Peyer's patch (tissue), 4 donors: ENCODE measurements around the gene TET1. TPM values are rescaled to one million over a fixed set of nuclear protein-coding genes. Genes with fewer than 3 reads are reported as not detected.

ENCODE experiments used
- DNase-seq, 3 donors: peaks; one replicate each; pipeline ENCODE4 v3.0.0-alpha.2; 2017 to 2019
- H3K27ac ChIP-seq, 4 donors: fragments of 200-600 bp; sonication (generic); one replicate each; pipeline ENCODE4 v1.5.1; 2016 to 2019
- H3K27me3 ChIP-seq, 2 donors: fragments of 200-600 bp; sonication (generic); one replicate each; pipeline ENCODE4 v1.5.1; 2019
- H3K36me3 ChIP-seq, 3 donors: fragments of 200-600 bp; sonication (generic); one replicate each; pipeline ENCODE4 v1.5.1; 2016 to 2019
- H3K4me1 ChIP-seq, 4 donors: fragments of 200-600 bp; sonication (generic); one replicate each; pipeline ENCODE4 v1.5.1; 2016 to 2019
- H3K4me3 ChIP-seq, 4 donors: fragments of 200-600 bp; sonication (generic); 1 replicate in 3 of 4; 2 replicates in 1 of 4; pipeline ENCODE4 v1.5.1; 2016 to 2019; ENCODE audit warnings: mild to moderate bottlenecking in 1 of 4
- H3K9me3 ChIP-seq, 4 donors: fragments of 200-600 bp; sonication (generic); one replicate each; pipeline ENCODE4 v1.5.1; 2016 to 2019; ENCODE audit warnings: mild to moderate bottlenecking in 1 of 4
- POLR2A ChIP-seq, 2 donors: fragments of 450-650 bp; IDR thresholded peaks; one replicate each; pipeline ENCODE4 v1.5.1; 2017; ENCODE audit warnings: antibody characterized with exemption in 2 of 2, mild to moderate bottlenecking in 2 of 2, moderate library complexity in 2 of 2
- total RNA-seq, 4 donors: library from RNA; depleted of rRNA; stranded (reverse); fragments of >200 nt; gene quantifications; one replicate each; pipeline ENCODE4 v1.1.0, GENCODE V29; 2016
- TF ChIP-seq, protein P1 (sequence below), 6 experiments: fragments of 450-650 bp in 4 of 6; fragments of 200-600 bp in 2 of 6; sonication (generic) in 1 of 6; IDR thresholded peaks; one replicate each; pipeline ENCODE4 v1.5.1; 2017 to 2019; ENCODE audit warnings: antibody characterized with exemption in 6 of 6, mild to moderate bottlenecking in 3 of 6, moderate library complexity in 1 of 6

The TET1 gene
- total RNA-seq, 4 donors from 2014 or later = 1.1 to 3.3 (median 1.4) TPM

GRCh38 chr10:68594405-68594804 lies 34.3 kb downstream of the TET1 start:
- Histone ChIP-seq H3K9me3 (no peaks in the 10 kb centered on the region), H3K27ac (no peak overlapping the region), H3K4me1 (peaks cover 0 to 3% (median 0%) of the 10 kb centered on the region in 4 donors), H3K27me3 (no peaks in the 10 kb centered on the region), H3K4me3 (no peak overlapping the region), H3K36me3 (no peaks in the 10 kb centered on the region)
- TF ChIP-seq, protein P1, sequence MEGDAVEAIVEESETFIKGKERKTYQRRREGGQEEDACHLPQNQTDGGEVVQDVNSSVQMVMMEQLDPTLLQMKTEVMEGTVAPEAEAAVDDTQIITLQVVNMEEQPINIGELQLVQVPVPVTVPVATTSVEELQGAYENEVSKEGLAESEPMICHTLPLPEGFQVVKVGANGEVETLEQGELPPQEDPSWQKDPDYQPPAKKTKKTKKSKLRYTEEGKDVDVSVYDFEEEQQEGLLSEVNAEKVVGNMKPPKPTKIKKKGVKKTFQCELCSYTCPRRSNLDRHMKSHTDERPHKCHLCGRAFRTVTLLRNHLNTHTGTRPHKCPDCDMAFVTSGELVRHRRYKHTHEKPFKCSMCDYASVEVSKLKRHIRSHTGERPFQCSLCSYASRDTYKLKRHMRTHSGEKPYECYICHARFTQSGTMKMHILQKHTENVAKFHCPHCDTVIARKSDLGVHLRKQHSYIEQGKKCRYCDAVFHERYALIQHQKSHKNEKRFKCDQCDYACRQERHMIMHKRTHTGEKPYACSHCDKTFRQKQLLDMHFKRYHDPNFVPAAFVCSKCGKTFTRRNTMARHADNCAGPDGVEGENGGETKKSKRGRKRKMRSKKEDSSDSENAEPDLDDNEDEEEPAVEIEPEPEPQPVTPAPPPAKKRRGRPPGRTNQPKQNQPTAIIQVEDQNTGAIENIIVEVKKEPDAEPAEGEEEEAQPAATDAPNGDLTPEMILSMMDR (IDR thresholded peaks at IDR 0.05) = no peak
- no peak for TF ChIP-seq POLR2A (IDR thresholded peaks at IDR 0.05)
- DNase-seq = no peak

DNA sequence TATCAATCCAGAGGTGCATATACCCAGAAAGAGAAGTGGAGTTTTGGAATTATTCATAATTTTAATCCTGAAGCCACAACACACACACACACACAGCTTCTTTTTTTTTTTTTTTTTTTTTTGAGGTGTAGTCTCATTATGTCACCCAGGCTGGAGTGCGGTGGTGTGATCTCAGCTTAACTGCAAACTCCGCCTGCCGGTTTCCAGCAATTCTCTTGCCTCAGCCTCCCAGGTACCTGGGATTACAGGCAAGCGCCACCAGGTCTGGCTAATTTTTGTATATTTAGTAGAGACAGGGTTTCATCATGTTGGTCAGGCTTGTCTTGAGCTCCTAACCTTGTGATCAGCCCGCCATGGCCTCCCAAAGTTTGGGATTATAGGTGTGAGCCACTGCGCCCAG lies 35.4 kb downstream of the TET1 start:
- H3K36me3 ChIP-seq = no peaks in the 10 kb centered on the region
- no peak overlapping the region for H3K4me3 ChIP-seq
- peaks cover 0 to 12% (median 0%) of the 10 kb centered on the region in 4 donors for H3K4me1 ChIP-seq
- no peaks in the 10 kb centered on the region for H3K27me3 ChIP-seq
- TF ChIP-seq, protein P1 (IDR thresholded peaks at IDR 0.05) = no peak
- no peak for TF ChIP-seq POLR2A (IDR thresholded peaks at IDR 0.05)
- no peak for DNase-seq
- no peaks in the 10 kb centered on the region for H3K9me3 ChIP-seq
- H3K27ac ChIP-seq = no peak overlapping the region

DNA sequence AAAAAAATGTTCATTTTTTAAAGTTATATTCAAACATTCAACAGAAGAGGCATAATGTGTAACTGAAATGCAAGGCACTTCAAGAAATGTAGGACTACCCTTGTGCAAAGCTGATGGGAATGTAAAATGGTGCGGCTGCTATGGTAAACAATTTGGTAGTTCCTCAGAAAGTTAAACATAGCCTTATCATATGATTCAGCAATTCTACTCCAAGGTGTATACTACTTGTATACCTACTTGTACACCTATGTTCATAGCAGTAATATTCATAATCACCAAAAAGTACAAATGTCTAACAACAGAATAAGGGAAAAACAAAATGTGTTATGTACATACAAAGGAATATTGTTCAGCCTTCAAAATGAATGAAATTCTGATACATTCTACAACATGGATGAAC lies 37.3 kb downstream of the TET1 start:
- Histone ChIP-seq H3K27me3 (no peaks in the 10 kb centered on the region), H3K36me3 (no peaks in the 10 kb centered on the region), H3K27ac (no peak overlapping the region), H3K4me1 (peaks cover 0 to 24% (median 0%) of the 10 kb centered on the region in 4 donors), H3K9me3 (no peaks in the 10 kb centered on the region), H3K4me3 (no peak overlapping the region)
- no peak for DNase-seq
- no peak for TF ChIP-seq POLR2A (IDR thresholded peaks at IDR 0.05)
- TF ChIP-seq, protein P1 (IDR thresholded peaks at IDR 0.05) = no peak

DNA sequence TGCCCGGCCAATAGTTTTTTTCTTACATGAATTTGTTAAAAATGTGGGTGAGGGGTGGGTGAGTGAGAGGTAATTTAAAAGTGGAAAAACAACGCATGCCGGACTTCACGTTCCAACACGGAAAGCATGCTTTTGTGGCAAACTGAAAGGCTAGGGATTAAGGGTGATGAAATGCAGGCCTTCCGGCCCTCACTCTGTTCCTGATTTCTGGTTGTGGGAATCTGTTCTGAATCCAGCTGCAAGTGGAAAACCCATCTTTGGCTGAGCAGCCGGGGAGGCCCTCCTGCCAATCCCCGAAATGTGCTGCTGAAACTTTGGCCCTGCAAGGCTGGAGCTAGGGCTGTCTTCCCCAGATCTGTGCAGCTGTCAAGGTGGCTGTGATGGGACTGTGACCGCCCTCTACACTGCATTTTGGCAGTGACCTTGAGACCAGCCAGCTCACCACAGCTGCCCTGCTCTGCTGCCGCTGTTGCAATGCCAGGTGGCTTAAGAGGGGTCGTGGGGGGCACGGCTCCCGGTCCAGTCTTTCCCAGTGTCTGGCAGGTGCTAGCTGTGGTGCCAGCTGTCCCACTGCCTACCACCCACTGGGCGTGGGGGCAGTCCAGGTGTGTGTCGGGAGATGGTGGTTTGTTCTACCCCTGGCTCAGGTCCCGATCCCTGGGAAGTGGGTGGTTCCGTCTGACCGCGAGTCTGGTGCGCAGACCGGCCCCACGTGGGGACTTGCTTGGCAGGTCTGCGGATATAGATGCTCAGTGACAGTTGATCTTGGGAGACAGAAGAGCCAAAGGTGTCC lies 39.0 kb downstream of the TET1 start:
- Histone ChIP-seq H3K27me3 (no peaks in the 10 kb centered on the region), H3K4me1 (peaks cover 0 to 24% (median 0%) of the 10 kb centered on the region in 4 donors), H3K27ac (peak overlapping the region in 3 of 4 donors; percentile 18 to 68 (median 22)), H3K36me3 (no peaks in the 10 kb centered on the region), H3K4me3 (peak overlapping the region in 3 of 4 donors; percentile 8 to 53 (median 28)), H3K9me3 (no peaks in the 10 kb centered on the region)
- peak in 1 of 3 donors; percentile 50 for DNase-seq
- TF ChIP-seq, protein P1 (IDR thresholded peaks at IDR 0.05) = no peak
- TF ChIP-seq POLR2A (IDR thresholded peaks at IDR 0.05) = no peak

- TF ChIP-seq, protein P1 (IDR thresholded peaks at IDR 0.05) = no peak
- no peak for TF ChIP-seq POLR2A (IDR thresholded peaks at IDR 0.05)
These were observed 39.6 kb downstream of the TET1 start for GRCh38 chr10:68599771-68600040.

More at GRCh38 chr10:68599771-68600040, 39.6 kb downstream of the TET1 start:
- DNase-seq = no peak
- H3K27ac ChIP-seq = peak overlapping the region in 2 of 4 donors; percentile 18 to 68
- peak overlapping the region in 3 of 4 donors; percentile 28 to 56 (median 53) for H3K4me3 ChIP-seq
- no peaks in the 10 kb centered on the region for H3K9me3 ChIP-seq
- no peaks in the 10 kb centered on the region for H3K36me3 ChIP-seq
- peaks cover 0 to 24% (median 0%) of the 10 kb centered on the region in 4 donors for H3K4me1 ChIP-seq
- no peaks in the 10 kb centered on the region for H3K27me3 ChIP-seq
